ENCODE data around the gene PTPA.

Gene PTPA

GRCh38 chr9:129084087-129084486, 27.1 kb upstream of the PTPA start:
- DNase-seq: no peak

DNA sequence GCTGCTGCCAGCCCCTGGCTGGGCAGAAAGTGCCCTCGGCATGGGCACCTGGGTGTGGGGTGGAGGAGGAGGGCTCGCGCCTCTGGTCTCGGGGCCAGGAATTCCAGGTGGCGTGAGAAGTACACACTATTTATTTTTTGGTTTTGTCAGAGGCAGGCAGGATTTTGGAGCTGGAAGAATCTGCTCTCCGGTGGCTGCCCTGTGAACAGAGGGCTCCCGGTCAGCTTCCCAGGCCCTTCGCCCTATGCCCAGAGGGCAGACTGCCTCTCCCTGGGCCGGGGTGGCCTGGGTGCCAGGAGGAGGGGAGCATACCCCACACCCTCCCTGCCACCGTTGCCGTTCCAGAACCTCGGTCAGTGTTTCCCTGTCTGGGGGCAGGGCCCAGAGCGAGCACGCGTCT, 22.0 kb upstream of the PTPA start:
- DNase-seq: no peak

GRCh38 chr9:129093602-129094386, 17.4 kb upstream of the PTPA start:
- no peak for DNase-seq

- no peak for DNase-seq
Observed at GRCh38 chr9:129094387-129095169, 16.6 kb upstream of the PTPA start.

- DNase-seq: no peak
Observed at GRCh38 chr9:129095170-129095667, 16.0 kb upstream of the PTPA start.

DNA sequence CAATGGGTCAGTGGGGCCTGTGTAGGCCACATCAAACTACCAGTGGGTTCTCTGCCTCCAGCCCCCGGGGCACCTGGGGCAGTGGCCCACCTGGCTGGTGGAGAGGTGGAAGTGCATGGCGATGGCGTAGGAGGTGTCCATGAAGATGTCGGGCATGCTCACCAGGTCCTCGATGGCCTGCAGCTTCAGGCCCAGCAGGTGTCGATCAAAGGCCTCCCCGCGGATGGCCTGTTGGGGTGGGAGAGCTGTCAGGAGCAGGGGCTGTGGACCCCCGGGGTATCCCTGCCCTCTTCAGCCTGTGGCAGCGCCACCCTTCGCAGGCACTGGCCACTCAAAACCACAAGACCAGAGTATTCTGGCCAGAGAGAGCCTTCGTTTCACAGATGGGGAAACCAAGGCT, 15.3 kb upstream of the PTPA start:
- DNase-seq: no peak

DNA sequence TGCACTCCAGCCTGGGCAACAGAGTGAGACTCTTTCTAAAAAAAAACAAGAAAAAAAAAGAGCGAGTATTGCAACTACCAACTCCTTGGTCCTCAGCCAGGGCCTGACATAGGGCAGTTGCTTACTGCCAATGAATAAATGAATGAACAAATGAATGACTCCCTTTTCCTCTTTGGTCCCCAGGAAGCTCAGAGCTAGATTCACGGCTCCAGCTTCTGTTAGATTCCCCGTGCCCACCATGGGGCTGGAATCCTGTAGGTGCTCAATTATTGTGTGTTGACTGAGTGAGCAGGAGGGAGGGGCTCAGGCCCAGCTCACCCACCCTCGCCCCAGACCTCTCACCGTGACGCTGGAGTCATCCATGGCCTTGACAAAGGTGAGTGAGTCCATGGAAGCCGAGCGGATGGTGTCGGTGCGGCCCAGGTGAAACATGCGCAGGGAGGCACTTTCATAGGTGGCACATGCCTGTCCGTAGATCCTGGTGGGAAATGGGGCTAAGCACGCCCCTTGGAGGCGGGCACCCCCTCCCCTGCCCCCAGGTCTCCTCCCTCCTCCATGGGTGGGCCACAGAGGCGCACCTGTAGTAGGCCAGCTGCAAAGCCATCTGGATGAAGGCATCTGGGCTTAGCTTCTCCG, 13.4 kb upstream of the PTPA start:
- no peak for DNase-seq

GRCh38 chr9:129098328-129098727, 12.9 kb upstream of the PTPA start:
- no peak for DNase-seq

GRCh38 chr9:129100383-129101169, 10.6 kb upstream of the PTPA start:
- no peak for DNase-seq

GRCh38 chr9:129101279-129101678, 9.9 kb upstream of the PTPA start:
- no peak for DNase-seq

DNA sequence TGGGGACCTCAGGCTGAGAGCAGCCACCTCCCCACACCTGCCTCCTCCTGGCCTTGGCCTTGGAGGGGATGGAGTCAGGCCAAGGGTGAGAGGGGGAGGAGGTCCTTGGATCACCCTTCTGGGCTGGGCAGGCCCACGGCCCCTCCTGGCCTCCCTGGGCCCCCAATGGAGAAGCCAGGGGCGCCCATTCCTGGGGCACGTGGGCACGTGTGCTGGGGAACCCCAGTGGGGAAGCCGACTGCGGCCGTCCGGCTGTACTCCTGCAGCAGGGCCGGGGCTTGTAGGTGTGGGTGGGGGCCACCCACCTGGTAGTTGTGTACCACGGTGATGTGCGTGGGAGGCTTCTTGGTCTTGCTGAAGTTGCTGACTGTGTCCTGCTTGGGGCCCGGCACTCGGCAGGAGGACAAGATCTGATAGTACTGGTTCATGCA, 9.1 kb upstream of the PTPA start:
- no peak for DNase-seq

GRCh38 chr9:129102791-129103594, 8.2 kb upstream of the PTPA start:
- DNase-seq: peak; percentile 41

- DNase-seq: no peak
Observed at GRCh38 chr9:129103595-129103965, 7.6 kb upstream of the PTPA start.

GRCh38 chr9:129104051-129104450, 7.2 kb upstream of the PTPA start:
- no peak for DNase-seq

DNA sequence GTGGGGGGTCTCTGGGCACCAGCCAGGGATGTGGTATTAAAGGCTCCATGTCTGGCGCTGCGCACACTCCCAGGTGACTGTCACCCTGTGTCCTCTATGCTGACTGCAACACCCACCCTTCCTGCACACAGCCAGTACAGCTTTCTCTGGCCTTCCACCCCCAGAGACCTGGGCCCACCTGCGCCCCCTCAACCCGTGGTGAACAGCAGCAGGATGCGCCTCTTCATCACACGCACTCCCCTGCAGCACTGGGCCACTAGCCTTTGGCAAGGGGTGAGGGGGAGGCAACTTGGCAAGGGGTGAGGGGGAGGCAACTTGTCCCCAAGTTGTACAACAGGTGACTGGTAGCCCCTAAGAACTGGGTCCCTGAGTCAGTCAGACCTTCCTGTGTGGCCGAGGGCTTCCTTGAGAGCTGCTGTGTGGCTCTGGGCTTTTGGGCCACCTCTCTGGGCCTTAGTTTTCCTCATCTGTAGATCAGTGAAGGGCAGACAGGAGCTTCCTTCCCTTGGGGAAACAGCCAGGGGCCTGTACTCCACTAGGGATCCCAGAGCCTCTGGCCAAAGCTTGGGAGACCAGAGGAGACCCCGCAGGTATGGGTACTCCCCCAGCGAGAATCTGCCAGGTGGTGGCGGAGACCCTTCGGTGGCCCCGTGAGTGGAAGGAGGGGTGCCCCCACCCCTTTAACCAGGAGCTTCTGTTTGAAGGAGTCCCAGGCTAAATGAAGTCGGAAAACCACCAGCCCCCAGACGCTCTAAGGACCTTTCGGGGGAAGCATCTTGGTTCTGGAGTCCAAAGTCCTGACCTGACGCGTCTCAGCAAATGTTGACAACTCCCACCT, 5.1 kb upstream of the PTPA start:
- DNase-seq: no peak

DNA sequence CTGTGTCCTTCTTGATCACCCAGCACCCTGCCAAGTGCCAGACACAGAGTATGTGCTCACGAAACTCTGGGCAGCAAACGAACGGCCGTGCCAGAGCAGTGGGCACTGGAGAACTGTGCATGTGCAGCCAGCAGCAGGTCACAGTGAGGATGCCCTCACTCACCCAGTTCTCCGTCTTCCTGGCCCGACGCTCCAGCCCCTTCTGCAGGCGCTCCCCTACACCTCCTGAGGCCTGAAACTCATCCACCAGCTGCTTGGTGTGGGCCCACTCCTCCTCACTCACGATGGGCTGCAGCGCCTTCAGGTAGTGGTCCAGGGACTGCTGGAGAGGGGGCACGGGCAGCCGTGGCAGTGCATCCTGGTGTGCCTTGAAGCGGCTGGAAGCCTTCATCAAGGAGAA, 3.6 kb upstream of the PTPA start:
- no peak for DNase-seq

DNA sequence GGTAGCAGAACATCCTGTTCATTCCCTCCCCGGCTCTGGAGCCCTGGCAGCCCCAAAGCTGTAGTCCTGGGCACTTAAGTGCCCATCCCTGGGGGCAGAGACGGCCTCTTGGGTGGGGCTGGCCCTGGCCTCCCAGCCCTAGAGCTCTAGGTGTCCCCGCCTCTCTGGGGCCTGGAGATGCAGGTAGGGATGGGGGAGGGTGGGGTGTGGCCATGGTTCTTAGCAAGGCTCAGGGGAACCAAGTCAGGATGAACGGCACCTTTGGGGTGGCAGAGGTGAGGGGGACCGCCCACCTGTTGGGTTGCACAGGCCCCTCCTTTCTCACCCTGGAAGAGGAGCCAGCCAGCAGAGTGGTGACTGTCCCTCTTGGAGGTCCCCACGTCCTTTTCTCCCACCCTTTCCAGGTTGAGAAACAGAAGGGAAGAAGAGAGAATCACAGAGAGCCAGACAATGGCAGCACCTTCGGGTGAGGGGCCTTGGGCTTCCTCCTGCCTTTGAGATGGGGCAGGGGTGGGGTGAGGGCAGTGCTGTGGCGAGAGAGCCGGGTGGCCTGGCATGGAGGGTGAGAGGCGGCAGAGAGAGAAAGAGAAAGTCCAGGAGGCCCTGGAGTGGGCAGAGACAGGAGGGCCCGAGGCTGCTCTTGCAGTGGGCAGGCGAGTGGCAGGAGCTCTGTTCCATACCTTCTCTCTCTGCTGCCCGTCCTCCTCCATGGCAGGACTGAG, 3.0 kb upstream of the PTPA start:
- DNase-seq: no peak

DNA sequence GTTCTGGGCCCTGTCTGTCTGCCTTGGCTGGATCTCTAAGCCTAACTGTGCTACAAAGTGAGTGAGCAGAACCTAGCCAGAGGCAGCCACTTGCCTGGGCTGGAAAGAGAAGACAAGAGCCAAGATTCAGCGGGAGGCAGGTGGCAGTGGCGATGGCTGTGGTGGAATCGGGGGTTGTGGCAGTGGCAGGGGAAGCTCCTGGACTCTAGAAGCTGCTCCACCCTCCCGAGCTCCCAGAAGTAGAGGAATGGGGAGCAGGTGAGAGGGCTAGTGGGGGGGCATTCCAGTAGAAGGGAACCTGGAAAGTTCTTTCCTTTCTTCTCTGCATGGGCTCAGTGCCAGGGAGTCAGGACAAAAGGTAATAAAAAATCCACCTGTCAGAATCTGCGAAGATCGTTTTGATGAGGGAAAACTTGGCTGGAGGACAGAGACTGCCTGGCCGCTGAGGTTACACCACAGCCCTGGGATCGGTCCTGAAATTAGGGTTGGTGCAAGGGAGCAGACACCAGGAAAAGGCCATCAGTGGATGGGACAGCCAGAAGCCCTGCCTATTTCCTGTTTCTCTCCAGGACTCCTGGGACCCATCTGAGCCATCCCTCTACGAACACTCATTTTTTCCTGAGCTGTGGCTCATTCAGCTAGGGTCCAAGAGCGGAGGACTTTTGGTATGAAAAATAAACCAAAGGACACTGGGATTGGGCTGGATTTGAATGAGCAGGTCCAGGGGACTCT, 2.2 kb upstream of the PTPA start:
- DNase-seq: no peak

- no peak for DNase-seq
Observed at GRCh38 chr9:129109537-129109903, 1.7 kb upstream of the PTPA start.
